Left renal cortex interstitium (tissue), 4 donors: ENCODE results near the gene NBEAL1. TPM values are rescaled to one million over a fixed set of nuclear protein-coding genes. Genes with fewer than 3 reads are reported as not detected.
"Not testable (repeated sequence)": the region's sequence is repeated elsewhere in the genome, so short reads cannot be mapped to it uniquely, and the experiment has no call there.

Experiments used
- DNase-seq, 4 donors: peaks; one replicate each; pipeline ENCODE4 v3.0.0-alpha.2; 2013; ENCODE audit warnings: low read depth in 4 of 4, low spot score in 2 of 4, missing footprints in 1 of 4
- polyA plus RNA-seq, 4 donors: library from polyadenylated mRNA; unstranded; fragments of 120-200 nt; gene quantifications; one replicate each; pipeline ENCODE4 v1.2.1, GENCODE V29; 2013; ENCODE audit not compliant: insufficient read length in 4 of 4

The NBEAL1 gene
- polyA plus RNA-seq, 4 donors, result 7.8 to 18.0 (median 14.6) TPM

DNA sequence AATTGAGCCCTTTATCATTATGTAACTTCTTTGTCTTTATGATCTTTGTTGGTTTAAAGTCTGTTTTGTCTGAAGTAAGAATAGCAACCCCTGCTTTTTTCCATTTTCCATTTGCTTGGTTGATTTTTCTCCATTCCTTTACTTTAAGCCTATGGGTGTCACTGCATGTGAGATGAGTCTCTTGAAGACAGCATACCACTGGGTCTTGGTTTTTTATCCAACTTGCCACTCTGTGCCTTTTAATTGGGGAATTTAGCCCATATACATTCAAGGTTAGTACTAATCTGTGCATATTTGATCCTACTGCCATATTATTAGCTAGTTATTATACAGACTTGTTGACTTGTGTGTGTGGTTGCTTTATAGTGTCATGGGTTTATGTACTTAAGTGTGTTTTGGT, 89.6 kb downstream of the NBEAL1 start:
- no peak for DNase-seq

DNA sequence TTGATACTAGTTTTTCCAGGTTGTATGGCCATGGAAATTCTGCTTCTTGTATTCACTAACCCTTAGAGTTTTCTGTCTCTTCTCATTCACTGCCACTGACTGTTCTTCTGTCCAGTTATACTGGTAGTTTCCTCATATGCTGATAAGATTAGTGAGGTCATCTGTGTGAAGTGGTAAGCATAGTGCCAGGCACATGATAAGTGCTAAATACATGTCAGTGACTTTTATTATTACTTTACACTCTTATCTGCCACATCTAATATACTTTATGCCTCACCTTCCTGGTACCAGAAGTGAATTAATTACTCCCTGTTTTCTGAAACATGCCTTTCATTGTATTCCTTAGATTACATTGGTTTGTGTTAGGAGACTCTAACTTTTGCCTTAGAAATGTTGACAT, 91.3 kb downstream of the NBEAL1 start:
- DNase-seq, result no peak

DNA sequence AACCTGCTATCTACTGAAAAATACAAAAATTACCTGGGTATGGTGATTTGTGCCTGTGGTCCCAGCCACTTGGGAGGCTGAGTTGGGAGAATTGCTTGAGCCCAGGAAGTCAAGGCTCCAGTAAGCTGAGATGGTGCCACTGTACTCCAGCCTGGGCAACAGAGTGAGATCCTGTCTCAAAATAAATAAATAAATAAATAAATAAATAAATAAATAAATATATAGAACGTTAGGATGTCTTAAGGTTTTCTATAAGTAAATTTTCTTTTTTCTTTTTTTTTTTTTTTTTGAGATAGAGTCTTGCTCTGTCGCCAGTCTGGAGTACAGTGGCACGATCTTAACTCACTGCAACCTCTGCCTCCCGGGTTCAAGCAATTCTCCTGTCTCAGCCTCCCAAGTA, 95.8 kb downstream of the NBEAL1 start:
- DNase-seq, result not testable (repeated sequence)

DNA sequence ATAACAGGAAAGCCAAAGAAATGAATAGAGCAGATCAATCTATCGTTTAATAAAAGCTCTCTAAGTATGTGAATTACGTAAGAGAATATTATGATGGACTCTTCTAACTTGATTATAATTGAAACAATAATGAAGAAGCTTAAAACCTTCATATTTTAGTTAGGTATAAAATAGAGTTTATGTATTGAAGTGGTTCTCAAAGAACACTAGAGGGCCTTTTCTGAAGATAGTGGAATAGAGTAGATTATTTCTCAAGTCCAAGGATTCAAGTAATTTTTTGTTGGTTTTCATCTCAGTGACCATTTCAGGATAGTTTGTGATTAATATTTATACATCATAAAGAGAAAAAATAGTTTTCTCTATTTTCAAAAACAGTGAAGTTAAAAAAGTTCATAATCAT, 97.7 kb downstream of the NBEAL1 start:
- DNase-seq, result no peak

DNA sequence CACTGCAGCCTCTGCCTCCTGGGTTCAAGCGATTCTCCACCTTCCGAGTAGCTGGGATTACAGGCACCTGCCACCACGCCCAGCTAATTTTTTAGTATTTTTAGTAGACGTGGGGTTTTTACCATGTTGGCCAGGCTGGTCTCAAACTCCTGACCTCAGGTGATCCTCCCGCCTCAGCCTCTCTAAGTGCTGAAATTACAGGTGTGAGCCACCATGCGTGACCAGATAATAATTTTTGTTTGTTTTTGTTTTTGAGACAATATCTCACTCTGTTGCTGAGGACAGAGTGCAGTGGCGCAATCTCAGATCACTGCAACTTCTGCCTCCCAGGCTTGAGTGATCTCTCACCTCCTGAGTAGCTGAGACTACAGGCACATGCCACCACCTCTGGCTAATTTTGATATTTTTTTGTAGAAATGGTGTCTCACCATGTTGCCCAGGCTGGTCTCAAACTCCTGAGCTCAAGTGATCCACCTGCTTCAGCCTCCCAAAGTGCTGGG, 100.6 kb downstream of the NBEAL1 start:
- DNase-seq, result not testable (repeated sequence)

DNA sequence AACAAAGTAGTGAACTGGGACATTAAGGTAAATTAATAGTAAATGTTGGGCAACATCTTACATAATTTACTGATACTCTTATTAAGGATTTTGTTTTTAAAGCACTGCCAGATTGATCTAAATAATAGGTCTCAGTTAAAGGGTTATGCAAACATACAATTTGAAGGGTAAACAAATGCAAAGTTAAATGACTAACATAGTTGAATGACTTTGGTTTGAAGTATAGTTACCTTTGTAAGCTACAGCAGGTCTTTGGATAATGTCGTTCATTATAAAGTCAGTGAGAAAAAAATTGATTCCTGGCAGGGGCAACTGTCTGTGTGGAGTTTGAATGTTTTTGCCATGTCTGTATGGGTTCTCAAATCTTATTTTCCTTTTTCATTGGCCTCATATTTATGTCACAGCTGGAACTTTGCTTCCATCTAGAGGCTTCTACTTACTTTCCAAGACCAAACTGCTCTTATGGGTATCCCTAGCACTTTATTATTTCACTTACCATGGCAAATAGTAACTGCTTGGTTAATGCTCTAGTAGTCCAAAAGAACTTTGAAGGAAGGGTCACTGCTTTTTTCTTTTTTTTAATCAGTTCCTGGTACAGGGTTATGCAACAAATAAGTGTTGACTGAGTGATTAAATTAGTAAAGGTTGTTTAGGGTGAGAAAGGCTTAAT, 107.8 kb downstream of the NBEAL1 start:
- DNase-seq, result peak in 2 of 4 donors; percentile 16 to 34

DNA sequence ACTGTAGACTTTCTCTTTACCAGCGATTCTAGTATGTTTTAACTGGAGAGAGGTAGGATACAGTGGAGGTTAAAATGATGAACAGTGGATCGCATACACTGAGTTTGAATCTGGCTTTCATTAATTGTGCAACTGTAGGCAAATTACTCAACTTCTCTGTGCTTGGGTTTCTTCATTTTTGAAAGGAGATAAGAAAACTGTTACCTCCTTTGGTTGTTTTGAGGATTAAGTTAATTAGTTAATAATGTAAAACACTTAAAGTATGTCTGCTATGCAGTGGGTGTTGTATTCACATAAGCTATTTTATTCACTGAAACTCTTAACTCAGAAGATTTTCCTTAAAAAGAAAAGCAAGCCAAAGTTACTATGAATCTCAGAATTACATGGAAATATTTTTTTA, 112.3 kb downstream of the NBEAL1 start:
- DNase-seq, result no peak

DNA sequence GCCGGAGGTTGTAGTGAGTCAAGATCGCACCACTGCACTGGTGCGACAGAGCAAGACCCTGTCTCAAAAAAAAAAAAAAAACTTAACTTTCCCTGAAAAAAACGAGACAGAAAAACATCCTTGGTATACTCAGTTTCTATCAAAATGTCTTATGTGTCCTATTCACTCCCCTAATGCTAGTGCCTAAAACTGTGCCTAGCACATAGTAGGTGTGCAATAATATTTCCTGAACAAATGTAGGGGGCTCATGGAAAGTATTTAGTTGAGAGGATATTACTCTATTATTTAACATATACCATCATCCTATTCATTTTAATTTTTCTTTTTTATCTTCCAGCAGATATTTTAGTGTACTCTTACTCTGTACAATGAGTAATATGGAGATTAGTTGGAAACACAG, 120.4 kb downstream of the NBEAL1 start:
- DNase-seq, result no peak

DNA sequence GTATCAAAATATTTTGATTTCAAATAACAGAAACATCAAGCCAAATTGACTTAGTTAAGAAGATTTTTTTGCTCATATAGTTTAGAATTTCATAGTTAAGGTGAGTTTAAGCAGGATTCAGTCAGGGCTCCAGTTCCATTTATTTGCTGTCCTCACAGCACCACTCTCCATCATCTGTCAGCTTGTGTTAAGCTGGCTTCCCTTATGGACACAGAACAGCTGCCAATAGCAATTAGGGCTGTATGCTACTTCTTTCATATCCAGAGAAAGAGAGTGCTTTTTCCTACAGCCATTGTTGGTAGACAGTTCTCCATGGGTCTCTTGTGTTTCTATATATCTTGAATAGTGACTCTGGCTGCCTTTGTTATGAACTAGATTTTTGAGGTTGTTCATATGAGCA, 128.7 kb downstream of the NBEAL1 start:
- DNase-seq, result no peak

DNA sequence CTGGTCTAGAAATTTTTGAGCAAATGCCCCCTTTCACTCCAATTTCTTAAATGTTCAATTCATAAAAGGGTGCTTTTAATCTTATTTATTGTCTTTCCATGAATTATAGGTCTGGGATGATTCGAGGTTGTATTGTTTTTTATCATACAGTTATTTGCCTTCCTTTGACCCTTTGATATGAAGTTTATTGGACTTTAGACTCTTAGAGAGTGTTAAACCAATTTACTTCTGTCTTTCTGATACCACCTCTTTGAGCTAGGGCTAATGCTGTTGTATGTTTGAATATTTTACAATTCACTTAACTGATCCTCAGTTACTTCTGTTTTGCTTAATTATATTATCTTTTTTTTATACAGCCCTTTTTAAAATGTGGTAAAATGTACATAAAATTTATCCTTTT, 134.5 kb downstream of the NBEAL1 start:
- no peak for DNase-seq

DNA sequence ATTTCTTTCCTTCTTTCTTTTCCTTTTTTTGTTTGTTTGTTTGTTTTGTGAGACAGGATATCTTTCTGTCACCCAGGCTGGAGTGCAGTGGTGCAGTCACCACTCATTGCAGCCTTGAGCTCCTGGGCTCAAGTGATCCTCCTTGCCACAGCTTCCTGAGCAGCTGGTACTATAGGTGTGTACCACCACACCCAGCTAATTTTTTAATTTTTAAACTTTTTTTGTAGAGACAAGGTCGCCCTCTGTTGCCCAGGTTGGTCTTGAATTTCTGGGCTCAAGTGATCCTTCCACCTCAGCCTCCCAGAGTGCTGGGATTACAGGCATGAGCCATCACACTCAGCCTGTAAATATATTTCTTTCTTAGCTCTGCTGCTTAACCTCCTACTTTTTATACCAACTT, 140.7 kb downstream of the NBEAL1 start:
- DNase-seq, result no peak

DNA sequence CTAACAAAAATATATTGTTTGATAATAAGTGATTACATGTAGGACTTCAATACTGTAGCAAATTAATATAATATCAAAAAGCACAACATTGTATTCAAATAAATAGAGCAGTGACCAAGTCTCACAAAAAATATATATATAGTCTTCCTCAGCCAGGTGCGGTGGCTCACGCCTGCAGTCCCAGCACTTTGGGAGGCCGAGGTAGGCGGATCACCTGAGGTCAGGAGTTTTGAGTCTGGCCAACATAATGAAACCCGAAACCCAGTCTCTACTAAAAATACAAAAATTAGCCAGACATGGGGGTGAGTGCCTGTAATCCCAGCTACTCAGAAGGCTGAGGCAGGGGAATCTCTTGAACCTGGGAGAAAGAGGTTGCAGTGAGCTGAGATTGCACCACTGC, 148.0 kb downstream of the NBEAL1 start:
- not testable (repeated sequence) for DNase-seq

DNA sequence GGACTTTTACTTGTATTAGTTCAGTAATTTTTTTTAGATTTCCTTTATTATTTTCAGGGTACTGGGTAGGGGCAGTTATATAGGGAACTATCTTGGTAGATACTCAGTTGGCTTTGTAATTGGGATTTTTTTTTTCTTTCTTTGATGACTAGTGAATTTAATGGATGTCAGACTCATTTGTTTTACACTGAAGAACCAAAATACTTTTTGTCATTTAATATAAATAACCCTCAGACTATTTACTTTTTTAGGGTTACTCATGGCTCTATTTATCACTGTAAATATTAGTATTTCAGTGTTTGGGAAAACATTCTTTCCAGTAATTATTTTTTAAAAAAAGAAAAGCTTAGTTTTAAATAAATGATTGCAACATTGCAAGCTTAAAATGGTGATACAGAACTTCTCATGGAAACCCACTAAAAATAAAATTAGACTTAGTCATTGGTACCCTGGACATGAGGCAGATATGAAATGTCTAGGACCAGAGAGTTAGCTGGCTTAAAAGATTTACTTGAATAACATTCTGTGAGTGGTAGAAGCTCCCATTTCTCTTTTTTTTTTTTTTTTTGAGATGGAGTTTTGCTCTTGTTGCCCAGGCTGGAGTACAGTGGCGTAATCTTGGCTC, 149.7 kb downstream of the NBEAL1 start:
- DNase-seq, result no peak

DNA sequence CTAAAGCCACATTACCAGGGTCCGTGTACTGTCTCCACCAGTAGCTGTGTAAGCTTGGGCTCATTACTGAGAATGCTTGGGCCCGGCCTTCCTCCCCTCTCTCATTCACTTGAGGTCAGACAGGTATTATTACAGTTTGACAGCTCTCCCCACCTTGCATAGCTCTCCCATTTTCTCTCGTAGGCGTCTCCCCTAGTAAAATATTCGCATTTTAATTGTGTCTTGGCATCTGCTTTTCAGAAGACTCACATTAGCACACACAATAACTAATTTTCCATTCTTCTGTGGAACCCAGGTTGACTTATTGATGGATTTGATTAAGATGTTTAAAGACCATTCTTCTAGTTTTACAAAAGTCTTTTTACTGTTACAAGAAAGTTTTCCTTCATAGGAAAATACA, 153.1 kb downstream of the NBEAL1 start:
- DNase-seq, result no peak

DNA sequence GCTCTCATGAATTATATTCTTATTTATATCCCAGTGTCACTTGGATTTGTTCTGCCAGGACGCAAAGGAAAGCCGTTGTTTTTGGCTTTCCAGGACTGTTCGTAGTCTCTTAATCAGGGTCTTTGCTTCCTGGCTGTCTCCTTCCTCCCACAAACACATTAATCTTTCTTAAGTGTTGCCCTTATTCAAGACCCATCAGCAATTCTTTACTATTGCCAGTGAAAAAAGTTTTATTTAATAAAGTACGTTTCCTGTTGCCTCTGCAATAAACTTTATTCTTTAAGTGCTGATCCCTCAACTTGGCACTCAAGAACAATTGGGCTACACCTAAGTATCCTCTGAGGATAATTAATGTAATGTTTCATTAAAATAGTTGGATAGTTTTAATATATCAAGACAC, 155.8 kb downstream of the NBEAL1 start:
- peak in 1 of 4 donors; percentile 4 for DNase-seq

DNA sequence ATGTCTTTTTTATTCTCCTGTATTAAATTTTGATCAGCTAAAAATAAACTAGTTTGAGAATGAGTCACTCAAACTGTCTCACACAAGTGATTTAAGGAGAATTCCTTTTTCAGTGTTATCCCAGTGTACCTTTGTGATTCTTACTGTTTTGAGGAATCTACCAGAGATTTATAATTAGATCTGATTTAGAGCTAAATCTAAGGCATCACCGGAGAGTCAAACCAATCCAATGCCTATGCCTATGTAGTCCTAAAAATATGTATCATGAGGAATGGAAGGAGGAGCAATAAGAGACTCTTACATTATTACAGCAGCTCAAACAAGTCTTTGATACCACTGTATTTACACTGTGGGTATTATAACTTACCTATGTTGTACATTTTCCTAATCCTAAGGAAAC, 160.7 kb downstream of the NBEAL1 start:
- DNase-seq, result no peak

DNA sequence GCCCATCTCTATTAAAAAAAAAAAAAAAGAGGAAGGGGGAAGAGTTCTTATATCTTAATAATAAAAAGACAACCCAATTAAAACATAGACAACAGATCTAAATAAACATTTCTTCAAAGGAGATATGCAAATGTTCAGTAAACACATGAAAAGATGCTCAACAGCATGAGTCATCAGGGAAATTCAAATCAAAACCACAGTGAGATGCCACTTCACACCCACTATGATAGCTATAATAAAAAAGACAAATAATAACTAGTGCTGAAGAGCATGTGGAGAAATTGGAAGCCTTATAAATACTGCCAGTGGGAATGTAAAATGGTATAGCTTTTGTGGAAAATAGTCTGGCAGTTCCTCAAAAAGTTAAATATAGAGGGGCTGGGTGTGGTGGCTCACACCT, 162.7 kb downstream of the NBEAL1 start:
- DNase-seq, result no peak

DNA sequence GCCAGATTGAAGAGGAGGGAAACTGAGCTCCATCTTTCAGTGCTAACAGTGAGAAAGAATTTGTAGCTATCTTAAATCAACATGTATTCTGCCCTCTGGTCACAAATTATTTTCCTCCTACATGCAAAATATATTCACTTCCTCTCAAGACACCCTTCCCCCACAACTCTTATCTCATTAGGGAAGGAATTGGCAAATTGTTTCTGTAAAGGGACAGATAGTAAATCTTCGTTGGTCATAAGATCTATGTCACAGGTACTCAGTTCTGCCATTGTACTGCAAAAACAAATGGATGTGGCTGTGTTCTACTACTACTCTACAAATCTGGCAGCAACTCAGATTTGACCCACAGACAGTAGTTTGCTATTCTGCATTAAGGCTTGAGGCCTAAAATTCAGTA, 171.2 kb downstream of the NBEAL1 start:
- no peak for DNase-seq

DNA sequence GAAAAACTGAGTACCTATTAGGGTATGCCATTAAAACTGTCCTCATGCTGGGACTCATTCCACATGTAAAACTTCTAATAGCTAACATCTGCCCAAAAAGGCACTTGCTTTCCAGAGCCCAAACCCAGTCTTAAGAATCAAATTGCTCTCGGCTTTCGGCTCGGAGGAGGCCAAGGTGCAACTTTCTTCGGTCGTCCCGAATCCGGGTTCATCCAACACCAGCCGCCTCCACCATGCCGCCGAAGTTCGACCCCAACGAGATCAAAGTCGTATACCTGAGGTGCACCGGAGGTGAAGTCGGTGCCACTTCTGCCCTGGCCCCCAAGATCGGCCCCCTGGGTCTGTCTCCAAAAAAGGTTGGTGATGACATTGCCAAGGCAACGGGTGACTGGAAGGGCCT, 175.9 kb downstream of the NBEAL1 start:
- DNase-seq, result not testable (repeated sequence)

DNA sequence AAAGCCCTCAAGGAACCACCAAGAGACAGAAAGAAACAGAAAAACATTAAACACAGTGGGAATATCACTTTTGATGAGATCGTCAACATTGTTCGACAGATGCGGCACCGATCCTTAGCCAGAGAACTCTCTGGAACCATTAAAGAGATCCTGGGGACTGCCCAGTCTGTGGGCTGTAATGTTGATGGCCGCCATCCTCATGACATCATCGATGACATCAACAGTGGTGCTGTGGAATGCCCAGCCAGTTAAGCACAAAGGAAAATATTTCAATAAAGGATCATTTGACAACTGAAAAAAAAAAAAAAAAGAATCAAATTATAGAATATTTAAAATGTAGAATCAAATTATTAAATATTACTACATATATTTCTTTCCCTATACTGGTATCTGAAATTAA, 176.4 kb downstream of the NBEAL1 start:
- DNase-seq, result not testable (repeated sequence)

DNA sequence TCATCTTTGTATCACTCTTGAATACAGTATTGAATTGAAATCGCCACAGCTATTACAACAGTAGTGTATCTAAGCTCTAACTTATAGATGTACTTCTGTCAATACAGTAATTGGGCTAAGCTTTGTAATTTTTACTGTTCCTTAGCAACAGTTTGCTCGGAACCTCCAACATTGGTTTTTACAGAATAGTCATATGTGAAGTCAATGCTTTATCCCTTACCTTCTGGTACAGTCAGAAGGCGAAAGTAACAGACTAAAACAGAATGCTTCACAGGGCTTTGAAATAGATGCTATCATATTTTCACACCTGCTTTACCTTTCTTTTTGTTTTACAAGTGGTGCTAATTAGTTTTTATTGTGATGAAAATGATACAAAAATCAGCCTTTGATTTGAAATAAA, 177.3 kb downstream of the NBEAL1 start:
- DNase-seq, result no peak

DNA sequence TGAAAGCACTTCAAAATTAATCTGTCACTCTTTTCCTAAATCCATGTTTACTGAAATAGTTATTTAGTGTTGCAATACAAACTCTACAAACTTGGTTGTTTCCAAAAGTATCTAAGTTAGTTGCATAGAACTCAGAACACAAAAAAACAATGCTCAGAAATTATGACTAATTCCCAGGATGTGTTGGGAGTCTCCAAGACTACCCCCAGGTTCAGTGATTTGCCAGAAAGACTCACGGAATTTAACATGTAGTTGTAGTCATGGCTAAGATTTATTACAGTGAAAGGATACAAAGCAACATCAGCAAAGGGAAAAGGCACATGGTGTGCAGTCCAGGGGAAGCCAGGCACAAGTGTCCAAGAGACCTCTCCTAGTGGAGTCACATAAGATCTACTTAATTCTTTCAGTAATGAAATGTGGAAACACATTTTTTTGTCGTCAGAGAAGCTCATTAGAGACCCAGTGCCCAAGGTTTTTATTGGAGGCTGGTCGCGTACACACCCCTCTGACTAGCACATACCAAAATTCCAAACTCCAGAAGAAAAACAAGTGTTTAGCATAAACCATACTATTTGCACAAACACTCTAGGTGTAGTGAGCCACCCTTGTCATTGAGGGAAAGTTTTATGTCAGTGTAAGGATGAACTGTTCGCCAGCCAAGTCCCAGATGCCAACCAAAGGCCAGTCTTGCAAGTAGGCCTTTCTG, 180.8 kb downstream of the NBEAL1 start:
- DNase-seq, result no peak
